H1 (cell line): ENCODE data around the gene ARMH2. TPM values are rescaled to one million over a fixed set of nuclear protein-coding genes. Genes with fewer than 3 reads are reported as not detected.

ENCODE experiments used
- PHF8 ChIP-seq: fragments of 200-600 bp; sonication (generic); conservative IDR thresholded peaks from 2 replicates; pipeline ENCODE4 v1.7.1; 2012; ENCODE audit warnings: low read depth, mild to moderate bottlenecking, inconsistent platforms, low read length, moderate library complexity
- polyA plus RNA-seq, 7 experiments: library from polyadenylated mRNA; depleted of rRNA in 3 of 7; stranded (reverse) in 5 of 7; unstranded in 2 of 7; fragments of >200 nt in 5 of 7; fragments of 200-250 nt in 2 of 7; gene quantifications; 1 replicate in 5 of 7; 2 replicates in 1 of 7; 4 replicates in 1 of 7; pipeline versions ENCODE4 v1.2.1 to v1.2.3, GENCODE V29; 2011 to 2013; ENCODE audit warnings: missing spikeins in 2 of 7, mixed read lengths in 2 of 7
- total RNA-seq: library from RNA; stranded (reverse); fragmentation: NEBNext Ultra II Directional; extraction: Animal tissue kit (Norgen Biotek cat#: 25700); gene quantifications from 2 replicates; pipeline ENCODE4 v1.2.1, GENCODE V29; 2021

ARMH2 gene
- total and polyA plus RNA-seq, 2 of the 8 experiments (the other 6 are each of a cell fraction or from before 2014, with no cell fraction given) = not detected

DNA sequence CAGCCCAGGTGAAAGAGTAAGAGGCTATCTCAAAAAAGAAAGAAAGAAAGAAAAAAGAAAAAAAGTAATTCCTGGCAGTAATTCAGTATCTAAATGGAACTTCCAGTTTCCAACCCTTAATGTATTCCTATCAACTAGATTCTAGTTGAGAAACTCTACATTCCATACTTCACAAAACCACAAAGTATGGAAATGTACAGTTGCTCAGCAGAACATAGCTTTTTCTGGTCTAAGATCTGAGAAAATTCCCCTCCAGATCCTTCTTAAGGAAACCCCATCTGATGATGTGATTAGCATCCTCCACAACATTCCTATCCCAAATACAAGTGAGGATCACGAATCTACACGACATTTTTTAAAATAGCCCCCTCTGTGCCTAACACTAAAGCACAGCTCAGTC, 3.6 kb downstream of the ARMH2 start (continued):
- TF ChIP-seq PHF8 = no peak
